Measurements from ENCODE around the gene IP6K3. TPM values are rescaled to one million over a fixed set of nuclear protein-coding genes. Genes with fewer than 3 reads are reported as not detected.

IP6K3 gene
- total and polyA plus RNA-seq, 2 donors (not counting 1 experiment from before 2014, with no cell fraction given), result not detected

- WGBS (ENCODE audit: insufficient coverage), result 95% methylated on average over 15 of the region's 15 CpGs
- DNase-seq, result no peak
- TF ChIP-seq, protein P1, sequence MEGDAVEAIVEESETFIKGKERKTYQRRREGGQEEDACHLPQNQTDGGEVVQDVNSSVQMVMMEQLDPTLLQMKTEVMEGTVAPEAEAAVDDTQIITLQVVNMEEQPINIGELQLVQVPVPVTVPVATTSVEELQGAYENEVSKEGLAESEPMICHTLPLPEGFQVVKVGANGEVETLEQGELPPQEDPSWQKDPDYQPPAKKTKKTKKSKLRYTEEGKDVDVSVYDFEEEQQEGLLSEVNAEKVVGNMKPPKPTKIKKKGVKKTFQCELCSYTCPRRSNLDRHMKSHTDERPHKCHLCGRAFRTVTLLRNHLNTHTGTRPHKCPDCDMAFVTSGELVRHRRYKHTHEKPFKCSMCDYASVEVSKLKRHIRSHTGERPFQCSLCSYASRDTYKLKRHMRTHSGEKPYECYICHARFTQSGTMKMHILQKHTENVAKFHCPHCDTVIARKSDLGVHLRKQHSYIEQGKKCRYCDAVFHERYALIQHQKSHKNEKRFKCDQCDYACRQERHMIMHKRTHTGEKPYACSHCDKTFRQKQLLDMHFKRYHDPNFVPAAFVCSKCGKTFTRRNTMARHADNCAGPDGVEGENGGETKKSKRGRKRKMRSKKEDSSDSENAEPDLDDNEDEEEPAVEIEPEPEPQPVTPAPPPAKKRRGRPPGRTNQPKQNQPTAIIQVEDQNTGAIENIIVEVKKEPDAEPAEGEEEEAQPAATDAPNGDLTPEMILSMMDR (IDR thresholded peaks at IDR 0.05), result no peak
- TF ChIP-seq EZH2 (IDR thresholded peaks at IDR 0.05; ENCODE audit: borderline replicate concordance, insufficient read depth, low read depth, low read length, poor library complexity, severe bottlenecking), result no peak
- no peaks in the 10 kb centered on the region for H3K4me1 Mint-ChIP-seq
- no peaks in the 10 kb centered on the region for H3K27me3 ChIP-seq (replicated peaks in 1 of 4; ENCODE audit: control extremely low read depth in 1 of 4, control insufficient read depth in 3 of 4, insufficient read depth in 4 of 4, low read length in 3 of 4)
- H3K27ac ChIP-seq (ENCODE audit: low read length in 2 of 2), result no peak overlapping the region
- H3K4me3 Mint-ChIP-seq, result no peak overlapping the region
- H2AFZ ChIP-seq (ENCODE audit: insufficient read depth, low read depth, low read length, poor library complexity, severe bottlenecking), result no peak overlapping the region
- no peaks in the 10 kb centered on the region for H3K9me3 Mint-ChIP-seq (ENCODE audit: insufficient read depth)
- H3K27me3 Mint-ChIP-seq, result peaks cover 4% of the 10 kb centered on the region
- no peaks in the 10 kb centered on the region for H3K4me1 ChIP-seq (ENCODE audit: control insufficient read depth in 2 of 2, insufficient read depth in 2 of 2, low read length in 2 of 2)
- no peaks in the 10 kb centered on the region for H4K20me1 ChIP-seq (ENCODE audit: control insufficient read depth, insufficient read depth, low read length, poor library complexity, severe bottlenecking)
- ATAC-seq (ENCODE audit: low read depth), result no peak
- no peak overlapping the region for H3K9ac ChIP-seq (ENCODE audit: low read length)
- H3K36me3 ChIP-seq (replicated peaks in 1 of 2; ENCODE audit: control extremely low read depth in 1 of 2, control insufficient read depth in 1 of 2, extremely low read depth in 1 of 2, insufficient read depth in 2 of 2, low read length in 1 of 2), result no peaks in the 10 kb centered on the region
- ChIA-PET CTCF (interaction anchor here (1.2 kb wide), 1 partner anchor 15 kb away, joined by 3 read pairs; no protein-coding TSS in a partner anchor), POLR2A (interaction anchor here (0.5 kb wide), 1 partner anchor 37 kb away, joined by 3 read pairs; no protein-coding TSS in a partner anchor)
- intact Hi-C loops (cut with micrococcal nuclease), result no loop called here
- H3K9me3 ChIP-seq (ENCODE audit: control extremely low read depth in 1 of 3, control insufficient read depth in 2 of 3, insufficient read depth in 1 of 3, low read length in 2 of 3), result no peaks in the 10 kb centered on the region
- no peaks in the 10 kb centered on the region for H3K79me2 ChIP-seq (ENCODE audit: control insufficient read depth, insufficient read depth, low read length)
- no peak overlapping the region for H3K4me3 ChIP-seq (ENCODE audit: control extremely low read depth in 1 of 5, extremely low read depth in 1 of 5, insufficient read depth in 1 of 5, low read depth in 2 of 5, low read length in 4 of 5)
- no peak overlapping the region for H3K27ac Mint-ChIP-seq
- H3K4me2 ChIP-seq (replicated peaks; ENCODE audit: low read depth, low read length, poor library complexity, severe bottlenecking), result no peak overlapping the region
Measured at GRCh38 chr6:33737267-33738026, 9.3 kb downstream of the IP6K3 start.

- no peaks in the 10 kb centered on the region for H3K9me3 Mint-ChIP-seq (ENCODE audit: insufficient read depth)
- 87% methylated on average over 16 of the region's 18 CpGs for WGBS (ENCODE audit: insufficient coverage)
- ATAC-seq (ENCODE audit: low read depth) (no peak), DNase-seq (no peak)
- intact Hi-C loops (cut with micrococcal nuclease), result no loop called here
- Histone ChIP-seq H3K27me3 (replicated peaks in 1 of 4; ENCODE audit: control extremely low read depth in 1 of 4, control insufficient read depth in 3 of 4, insufficient read depth in 4 of 4, low read length in 3 of 4) (no peaks in the 10 kb centered on the region), H3K36me3 (replicated peaks in 1 of 2; ENCODE audit: control extremely low read depth in 1 of 2, control insufficient read depth in 1 of 2, extremely low read depth in 1 of 2, insufficient read depth in 2 of 2, low read length in 1 of 2) (no peaks in the 10 kb centered on the region), H2AFZ (ENCODE audit: insufficient read depth, low read depth, low read length, poor library complexity, severe bottlenecking) (no peak overlapping the region), H3K9me3 (ENCODE audit: control extremely low read depth in 1 of 3, control insufficient read depth in 2 of 3, insufficient read depth in 1 of 3, low read length in 2 of 3) (no peaks in the 10 kb centered on the region), H3K27ac (ENCODE audit: low read length in 2 of 2) (no peak overlapping the region), H3K9ac (ENCODE audit: low read length) (no peak overlapping the region), H3K4me2 (replicated peaks; ENCODE audit: low read depth, low read length, poor library complexity, severe bottlenecking) (no peak overlapping the region), H4K20me1 (ENCODE audit: control insufficient read depth, insufficient read depth, low read length, poor library complexity, severe bottlenecking) (no peaks in the 10 kb centered on the region), H3K4me3 (ENCODE audit: control extremely low read depth in 1 of 5, extremely low read depth in 1 of 5, insufficient read depth in 1 of 5, low read depth in 2 of 5, low read length in 4 of 5) (no peak overlapping the region), H3K79me2 (ENCODE audit: control insufficient read depth, insufficient read depth, low read length) (no peaks in the 10 kb centered on the region), H3K4me1 (ENCODE audit: control insufficient read depth in 2 of 2, insufficient read depth in 2 of 2, low read length in 2 of 2) (no peaks in the 10 kb centered on the region)
- H3K4me3 Mint-ChIP-seq, result no peak overlapping the region
- TF ChIP-seq, protein P1 (IDR thresholded peaks at IDR 0.05), result no peak
- no peak for TF ChIP-seq EZH2 (IDR thresholded peaks at IDR 0.05; ENCODE audit: borderline replicate concordance, insufficient read depth, low read depth, low read length, poor library complexity, severe bottlenecking)
- CTCF ChIA-PET, result interaction anchor here (1.0 to 1.3 kb wide), 2 partner anchors 9 to 22 kb away, joined by 3 to 4 read pairs; no protein-coding TSS in a partner anchor
- POLR2A ChIA-PET, result no interaction called here
- peaks cover 2% of the 10 kb centered on the region for H3K27me3 Mint-ChIP-seq
- no peaks in the 10 kb centered on the region for H3K4me1 Mint-ChIP-seq
- H3K27ac Mint-ChIP-seq, result no peak overlapping the region
Measured at GRCh38 chr6:33735216-33735615, 11.5 kb downstream of the IP6K3 start.
